ENCODE measurements around the gene NEO1. TPM values are rescaled to one million over a fixed set of nuclear protein-coding genes. Genes with fewer than 3 reads are reported as not detected.

NEO1 gene
- 1 to 10 TPM; 7.0 to 8.1 TPM for total RNA-seq

GRCh38 chr15:73051807-73052652, at the start of gene NEO1:
NEO1 (plus strand) TSS chr15:73052463; CDS start chr15:73052676, 213 bp downstream.
- no peaks in the 10 kb centered on the region for H3K36me3 Mint-ChIP-seq (ENCODE audit: insufficient read depth in 2 of 2)
- peak within 1 kb of the TSS; percentile 87 to 90 for H3K4me3 Mint-ChIP-seq
- H3K27me3 Mint-ChIP-seq (ENCODE audit: low read depth): peaks cover 25% of the 10 kb centered on the region
- DNase-seq (peak; percentile 80 to 85), ATAC-seq (replicated peaks in 1 of 2) (peak; percentile 78 to 81)
- peaks cover 6% of the 10 kb centered on the region for H3K4me1 Mint-ChIP-seq (ENCODE audit: low read depth)
- no peak within 1 kb of the TSS for H3K27ac Mint-ChIP-seq
- H3K9me3 Mint-ChIP-seq: no peaks in the 10 kb centered on the region

GRCh38 chr15:73004462-73004861, 47.8 kb upstream of the NEO1 start:
- no peak overlapping the region for H3K27ac Mint-ChIP-seq
- peaks cover 41% of the 10 kb centered on the region for H3K27me3 Mint-ChIP-seq (ENCODE audit: low read depth)
- no peaks in the 10 kb centered on the region for H3K36me3 Mint-ChIP-seq (ENCODE audit: insufficient read depth in 2 of 2)
- no peak overlapping the region for H3K4me3 Mint-ChIP-seq
- ATAC-seq (replicated peaks in 1 of 2) (no peak), DNase-seq (no peak)
- no peaks in the 10 kb centered on the region for H3K4me1 Mint-ChIP-seq (ENCODE audit: low read depth)
- H3K9me3 Mint-ChIP-seq: no peaks in the 10 kb centered on the region

GRCh38 chr15:73005032-73005431, 47.2 kb upstream of the NEO1 start:
- no peak for DNase-seq
- ATAC-seq (replicated peaks in 1 of 2): no peak
- Mint-ChIP-seq H3K9me3 (no peaks in the 10 kb centered on the region), H3K4me1 (ENCODE audit: low read depth) (no peaks in the 10 kb centered on the region), H3K27ac (no peak overlapping the region), H3K4me3 (no peak overlapping the region), H3K27me3 (ENCODE audit: low read depth) (peaks cover 42% of the 10 kb centered on the region), H3K36me3 (ENCODE audit: insufficient read depth in 2 of 2) (no peaks in the 10 kb centered on the region)

GRCh38 chr15:73005446-73005845, 46.8 kb upstream of the NEO1 start:
- Mint-ChIP-seq H3K4me1 (ENCODE audit: low read depth) (no peaks in the 10 kb centered on the region), H3K9me3 (no peaks in the 10 kb centered on the region)
- no peak for ATAC-seq (replicated peaks in 1 of 2)

GRCh38 chr15:73006523-73006922, 45.7 kb upstream of the NEO1 start:
- Mint-ChIP-seq H3K27me3 (ENCODE audit: low read depth) (peaks cover 52% of the 10 kb centered on the region), H3K36me3 (ENCODE audit: insufficient read depth in 2 of 2) (no peaks in the 10 kb centered on the region), H3K4me3 (no peak overlapping the region), H3K27ac (no peak overlapping the region), H3K4me1 (ENCODE audit: low read depth) (no peaks in the 10 kb centered on the region), H3K9me3 (no peaks in the 10 kb centered on the region)
- ATAC-seq (replicated peaks in 1 of 2): no peak
- no peak for DNase-seq

More at GRCh38 chr15:73005446-73005845, 46.8 kb upstream of the NEO1 start:
- H3K27me3 Mint-ChIP-seq (ENCODE audit: low read depth): peaks cover 41% of the 10 kb centered on the region
- DNase-seq: no peak
- no peak overlapping the region for H3K27ac Mint-ChIP-seq
- H3K4me3 Mint-ChIP-seq: no peak overlapping the region
- H3K36me3 Mint-ChIP-seq (ENCODE audit: insufficient read depth in 2 of 2): no peaks in the 10 kb centered on the region

GRCh38 chr15:73009066-73010056, 42.9 kb upstream of the NEO1 start:
- DNase-seq: no peak
- no peak for ATAC-seq (replicated peaks in 1 of 2)
- Mint-ChIP-seq H3K36me3 (ENCODE audit: insufficient read depth in 2 of 2) (no peaks in the 10 kb centered on the region), H3K9me3 (no peaks in the 10 kb centered on the region), H3K27ac (no peak overlapping the region), H3K4me1 (ENCODE audit: low read depth) (no peaks in the 10 kb centered on the region), H3K4me3 (no peak overlapping the region), H3K27me3 (ENCODE audit: low read depth) (peaks cover 58% of the 10 kb centered on the region)

DNA sequence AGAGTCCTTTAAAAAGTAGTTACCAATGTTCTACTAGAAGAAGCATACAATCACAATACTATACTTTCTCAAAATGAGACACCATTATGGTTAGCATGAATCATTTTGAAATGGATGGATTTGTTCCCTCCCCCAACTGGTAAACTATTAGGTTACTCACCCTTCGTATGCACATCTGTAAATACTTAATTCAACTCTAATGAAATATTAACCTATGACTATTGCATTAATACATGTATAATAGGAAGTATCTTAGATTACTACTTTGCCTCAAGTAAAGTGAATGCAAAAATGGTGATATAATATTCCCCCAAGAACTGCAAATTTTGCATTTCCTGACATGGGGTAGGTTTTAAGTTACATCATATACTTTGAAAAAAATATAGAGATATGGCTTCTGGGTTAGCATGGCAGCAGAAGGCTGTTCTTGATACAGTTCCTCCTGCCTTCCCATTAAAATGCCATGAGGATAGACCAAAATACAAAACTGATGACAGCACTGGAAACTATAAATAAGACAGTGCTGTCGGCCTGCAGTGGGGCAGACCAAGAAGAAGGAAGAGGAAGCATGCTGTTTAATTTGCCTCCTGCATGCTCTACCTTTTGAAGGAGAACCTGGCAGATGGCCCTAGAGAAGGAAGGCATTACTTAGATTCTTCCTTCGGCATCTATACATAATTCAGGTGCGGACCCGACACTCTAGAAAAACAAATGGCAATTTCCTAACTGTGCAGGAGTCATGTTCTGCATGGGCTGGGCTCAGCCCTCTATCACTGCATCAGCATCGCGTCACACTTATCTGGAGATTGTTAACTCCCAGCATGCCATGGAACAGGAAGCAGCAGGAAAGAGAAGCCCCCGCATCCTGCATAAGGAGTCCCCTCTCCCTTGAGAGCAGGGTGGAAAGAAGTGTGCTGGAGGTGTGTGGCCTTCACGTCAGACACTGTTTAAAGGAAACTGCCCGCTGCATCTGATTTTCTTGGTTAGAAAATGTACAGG, 41.8 kb upstream of the NEO1 start:
- no peak overlapping the region for H3K4me3 Mint-ChIP-seq

DNA sequence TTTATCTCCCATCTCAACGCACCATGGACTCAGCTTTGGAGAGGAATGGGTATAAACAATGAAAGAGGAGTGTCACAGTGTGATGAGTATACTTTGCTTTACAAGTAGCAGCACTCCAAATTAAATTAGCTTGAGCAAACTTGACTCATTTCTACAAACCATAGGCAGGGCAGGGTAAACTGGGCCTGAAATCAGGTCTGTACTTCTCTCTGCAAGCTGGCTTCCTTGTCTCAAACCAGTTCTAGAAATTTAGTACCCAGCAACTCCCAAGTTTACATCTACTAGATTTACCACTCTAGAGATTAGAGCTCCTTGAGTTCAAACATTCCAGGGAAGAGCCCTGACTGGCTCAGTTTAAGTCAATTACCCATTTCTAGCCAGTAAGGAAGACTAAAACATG, 37.4 kb upstream of the NEO1 start:
- Mint-ChIP-seq H3K36me3 (ENCODE audit: insufficient read depth in 2 of 2) (no peaks in the 10 kb centered on the region), H3K9me3 (no peaks in the 10 kb centered on the region), H3K4me1 (ENCODE audit: low read depth) (peaks cover 5% of the 10 kb centered on the region), H3K4me3 (no peak overlapping the region), H3K27me3 (ENCODE audit: low read depth) (peaks cover 19% of the 10 kb centered on the region), H3K27ac (no peak overlapping the region)
- DNase-seq (no peak), ATAC-seq (replicated peaks in 1 of 2) (no peak)

More for the DNA sequence above, 41.8 kb upstream of the NEO1 start:
- no peaks in the 10 kb centered on the region for H3K36me3 Mint-ChIP-seq (ENCODE audit: insufficient read depth in 2 of 2)
- DNase-seq: no peak
- H3K9me3 Mint-ChIP-seq: no peaks in the 10 kb centered on the region
- ATAC-seq (replicated peaks in 1 of 2): no peak
- no peak overlapping the region for H3K27ac Mint-ChIP-seq
- peaks cover 2% of the 10 kb centered on the region for H3K4me1 Mint-ChIP-seq (ENCODE audit: low read depth)
- peaks cover 49% of the 10 kb centered on the region for H3K27me3 Mint-ChIP-seq (ENCODE audit: low read depth)

- H3K9me3 Mint-ChIP-seq: no peaks in the 10 kb centered on the region
- peaks cover 5% of the 10 kb centered on the region for H3K4me1 Mint-ChIP-seq (ENCODE audit: low read depth)
- DNase-seq (no peak), ATAC-seq (replicated peaks in 1 of 2) (no peak)
- H3K4me3 Mint-ChIP-seq: no peak overlapping the region
- H3K27ac Mint-ChIP-seq: no peak overlapping the region
- no peaks in the 10 kb centered on the region for H3K36me3 Mint-ChIP-seq (ENCODE audit: insufficient read depth in 2 of 2)
- H3K27me3 Mint-ChIP-seq (ENCODE audit: low read depth): peaks cover 20% of the 10 kb centered on the region
Observed at GRCh38 chr15:73015493-73015892, 36.8 kb upstream of the NEO1 start.

DNA sequence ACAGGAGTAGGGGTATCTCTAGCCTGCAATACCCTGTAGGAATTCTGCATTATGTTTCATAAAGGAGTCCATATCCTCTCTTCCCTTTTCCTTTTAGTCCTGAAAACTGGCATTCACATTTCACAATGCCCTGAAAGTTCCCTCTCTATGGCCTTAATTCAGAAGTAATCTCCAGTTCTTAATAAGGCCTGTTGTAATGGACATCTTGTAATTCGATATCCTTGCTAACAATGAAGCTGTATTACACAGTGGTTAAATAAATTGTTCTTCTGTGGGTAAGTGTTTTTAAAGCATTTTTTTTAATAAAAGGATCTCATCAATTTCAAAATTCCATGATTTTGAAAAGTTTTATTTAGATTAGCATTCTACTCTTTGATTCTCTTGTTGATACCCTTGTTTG, 34.3 kb upstream of the NEO1 start:
- Mint-ChIP-seq H3K27me3 (ENCODE audit: low read depth) (peaks cover 34% of the 10 kb centered on the region), H3K36me3 (ENCODE audit: insufficient read depth in 2 of 2) (no peaks in the 10 kb centered on the region), H3K9me3 (no peaks in the 10 kb centered on the region), H3K4me1 (ENCODE audit: low read depth) (peaks cover 5% of the 10 kb centered on the region), H3K4me3 (no peak overlapping the region), H3K27ac (no peak overlapping the region)
- no peak for DNase-seq
- no peak for ATAC-seq (replicated peaks in 1 of 2)

- H3K9me3 Mint-ChIP-seq: no peaks in the 10 kb centered on the region
- H3K27ac Mint-ChIP-seq: no peak overlapping the region
- H3K4me3 Mint-ChIP-seq: no peak overlapping the region
- H3K36me3 Mint-ChIP-seq (ENCODE audit: insufficient read depth in 2 of 2): no peaks in the 10 kb centered on the region
- H3K27me3 Mint-ChIP-seq (ENCODE audit: low read depth): peaks cover 30% of the 10 kb centered on the region
- ATAC-seq (replicated peaks in 1 of 2) (no peak), DNase-seq (no peak)
- H3K4me1 Mint-ChIP-seq (ENCODE audit: low read depth): peaks cover 5% of the 10 kb centered on the region
Observed at GRCh38 chr15:73019154-73019553, 33.1 kb upstream of the NEO1 start.

- Mint-ChIP-seq H3K36me3 (ENCODE audit: insufficient read depth in 2 of 2) (no peaks in the 10 kb centered on the region), H3K27ac (no peak overlapping the region), H3K9me3 (no peaks in the 10 kb centered on the region), H3K27me3 (ENCODE audit: low read depth) (peaks cover 30% of the 10 kb centered on the region), H3K4me1 (ENCODE audit: low read depth) (peaks cover 5% of the 10 kb centered on the region), H3K4me3 (no peak overlapping the region)
- ATAC-seq (replicated peaks in 1 of 2) (no peak), DNase-seq (no peak)
Observed at GRCh38 chr15:73019601-73020146, 32.6 kb upstream of the NEO1 start.
